Bone marrow (tissue), 2 donors: ENCODE data around the gene ZAP70.

Experiments
- DNase-seq, 2 donors: peaks; one replicate each; lab custom pipeline; 2025; lab: John Stamatoyannopoulos, UW

ZAP70 gene

GRCh38 chr2:97788986-97789644, 75.7 kb downstream of the ZAP70 start:
- no peak for DNase-seq
